ENCODE measurements around the gene ABCF1.

The ABCF1 gene

DNA sequence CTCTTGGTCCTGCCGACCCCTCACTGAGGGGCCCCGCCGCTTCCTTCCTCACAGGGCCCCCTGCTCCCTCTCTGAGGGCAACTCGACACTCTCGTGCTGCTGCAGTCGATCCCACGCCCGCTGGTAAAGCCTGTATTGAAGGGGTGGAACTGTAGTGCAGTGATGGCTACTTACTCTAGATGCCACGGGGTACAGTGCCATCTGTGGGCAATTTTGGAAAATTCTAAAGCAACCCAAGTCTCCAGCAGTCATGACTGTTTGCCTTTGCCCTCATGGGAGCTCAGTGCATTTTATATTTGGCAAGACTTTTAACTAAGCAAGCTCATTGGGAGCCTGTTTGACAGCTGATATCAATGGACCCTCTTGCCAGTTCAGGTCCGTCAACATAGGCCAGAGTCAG, 69.2 kb downstream of the ABCF1 start:
- DNase-seq = no peak

- no peak for DNase-seq
Observed at GRCh38 chr6:30641048-30641447, 69.8 kb downstream of the ABCF1 start.
